ENCODE results near the gene ADA. TPM values are rescaled to one million over a fixed set of nuclear protein-coding genes. Genes with fewer than 3 reads are reported as not detected.

ADA gene
- polyA plus RNA-seq, 1 donor (not counting 4 experiments of a cell fraction or from before 2014, with no cell fraction given): 21.4 TPM

GRCh38 chr20:44692932-44693480, 41.5 kb upstream of the ADA start:
- peaks cover 6% of the 10 kb centered on the region for H3K27me3 ChIP-seq (ENCODE audit: control insufficient read depth, extremely low read depth, insufficient read depth, low read length)
- H3K36me3 ChIP-seq (ENCODE audit: control insufficient read depth in 2 of 2, extremely low read depth in 1 of 2, insufficient read depth in 2 of 2, low read length in 2 of 2): no peaks in the 10 kb centered on the region
- no peak overlapping the region for H2AFZ ChIP-seq (ENCODE audit: control insufficient read depth, low read length)
- H3K9me1 ChIP-seq (ENCODE audit: control insufficient read depth, extremely low read depth, insufficient read depth, low read length): no peaks in the 10 kb centered on the region
- no peaks in the 10 kb centered on the region for H3K9me3 ChIP-seq (ENCODE audit: control insufficient read depth, low read depth, low read length)
- FAIRE-seq (no peak), DNase-seq (ENCODE audit: low read depth, low spot score) (no peak)
- no peak overlapping the region for H3K9ac ChIP-seq (ENCODE audit: control insufficient read depth, extremely low read depth, insufficient read depth, low read length)
- H3K27ac ChIP-seq (ENCODE audit: control insufficient read depth, insufficient read depth, low read length): no peak overlapping the region
- H3K4me3 ChIP-seq (ENCODE audit: control insufficient read depth in 2 of 3, extremely low read depth in 1 of 3, insufficient read depth in 2 of 3, low read depth in 1 of 3, low read length in 3 of 3): no peak overlapping the region
- TF ChIP-seq EZH2 (IDR thresholded peaks at IDR 0.05; ENCODE audit: low read length) (no peak), CTCF (optimal IDR thresholded peaks at IDR 0.05 in 1 of 3, IDR thresholded peaks at IDR 0.05 in 1 of 3, conservative IDR thresholded peaks at IDR 0.05 in 1 of 3; ENCODE audit: extremely low read depth in 1 of 3, insufficient read depth in 2 of 3, low read length in 3 of 3) (no peak)
- H3K4me2 ChIP-seq (ENCODE audit: control insufficient read depth, extremely low read depth, insufficient read depth, low read depth, low read length): peak overlapping the region; percentile 27
- no peaks in the 10 kb centered on the region for H3K79me2 ChIP-seq (ENCODE audit: control insufficient read depth, insufficient read depth, low read length)
- peaks cover 10% of the 10 kb centered on the region for H3K4me1 ChIP-seq (ENCODE audit: control insufficient read depth, extremely low read depth, insufficient read depth, low read length)
- dilution Hi-C loops (cut with MboI; ENCODE audit: extremely low pct_ligation_motif_present, low sequenced_read_pairs): no loop called here
- no peaks in the 10 kb centered on the region for H4K20me1 ChIP-seq (ENCODE audit: control insufficient read depth, extremely low read depth, insufficient read depth, low read length)

- Histone ChIP-seq H3K4me1 (ENCODE audit: control insufficient read depth, extremely low read depth, insufficient read depth, low read length) (peaks cover 10% of the 10 kb centered on the region), H3K9me3 (ENCODE audit: control insufficient read depth, low read depth, low read length) (no peaks in the 10 kb centered on the region), H3K4me2 (ENCODE audit: control insufficient read depth, extremely low read depth, insufficient read depth, low read depth, low read length) (no peak overlapping the region), H3K4me3 (ENCODE audit: control insufficient read depth in 2 of 3, extremely low read depth in 1 of 3, insufficient read depth in 2 of 3, low read depth in 1 of 3, low read length in 3 of 3) (no peak overlapping the region), H3K27me3 (ENCODE audit: control insufficient read depth, extremely low read depth, insufficient read depth, low read length) (peaks cover 6% of the 10 kb centered on the region), H3K27ac (ENCODE audit: control insufficient read depth, insufficient read depth, low read length) (no peak overlapping the region), H2AFZ (ENCODE audit: control insufficient read depth, low read length) (no peak overlapping the region), H4K20me1 (ENCODE audit: control insufficient read depth, extremely low read depth, insufficient read depth, low read length) (no peaks in the 10 kb centered on the region), H3K36me3 (ENCODE audit: control insufficient read depth in 2 of 2, extremely low read depth in 1 of 2, insufficient read depth in 2 of 2, low read length in 2 of 2) (no peaks in the 10 kb centered on the region), H3K9me1 (ENCODE audit: control insufficient read depth, extremely low read depth, insufficient read depth, low read length) (no peaks in the 10 kb centered on the region), H3K9ac (ENCODE audit: control insufficient read depth, extremely low read depth, insufficient read depth, low read length) (no peak overlapping the region), H3K79me2 (ENCODE audit: control insufficient read depth, insufficient read depth, low read length) (no peaks in the 10 kb centered on the region)
- TF ChIP-seq EZH2 (IDR thresholded peaks at IDR 0.05; ENCODE audit: low read length) (no peak), CTCF (optimal IDR thresholded peaks at IDR 0.05 in 1 of 3, IDR thresholded peaks at IDR 0.05 in 1 of 3, conservative IDR thresholded peaks at IDR 0.05 in 1 of 3; ENCODE audit: extremely low read depth in 1 of 3, insufficient read depth in 2 of 3, low read length in 3 of 3) (no peak)
- dilution Hi-C loops (cut with MboI; ENCODE audit: extremely low pct_ligation_motif_present, low sequenced_read_pairs): no loop called here
- no peak for FAIRE-seq
- DNase-seq (ENCODE audit: low read depth, low spot score): no peak
Measured at GRCh38 chr20:44691424-44692423, 40.2 kb upstream of the ADA start.

Data from keratinocyte (primary cell).